Gastroesophageal sphincter (tissue), 4 donors: ENCODE data around the gene LCMT1. TPM values are rescaled to one million over a fixed set of nuclear protein-coding genes. Genes with fewer than 3 reads are reported as not detected.
"Not testable (repeated sequence)": the region's sequence is repeated elsewhere in the genome, so short reads cannot be mapped to it uniquely, and the experiment has no call there.

ENCODE experiments used
- ATAC-seq: fragments of 150-250 bp; one replicate; pipeline ENCODE4 v1.9.1; 2016; ENCODE audit warnings: mild to moderate bottlenecking, moderate library complexity
- H3K27ac ChIP-seq, 4 donors: fragments of 200-600 bp; sonication (generic) in 3 of 4; 1 replicate in 3 of 4; 2 replicates in 1 of 4; pipeline ENCODE4 v1.5.1; 2016 to 2019
- H3K27me3 ChIP-seq: fragments of 200-600 bp; sonication (generic); one replicate; pipeline ENCODE4 v1.5.1; 2019
- H3K36me3 ChIP-seq, 2 donors: fragments of 200-600 bp; sonication (generic); one replicate each; pipeline ENCODE4 v1.5.1; 2019; ENCODE audit warnings: control low read depth in 1 of 2
- H3K4me1 ChIP-seq, 3 donors: fragments of 200-600 bp; sonication (generic); 1 replicate in 2 of 3; 2 replicates in 1 of 3; pipeline ENCODE4 v1.5.1; 2016 to 2019; ENCODE audit warnings: control low read depth in 2 of 3
- H3K4me3 ChIP-seq, 2 donors: fragments of 200-600 bp; sonication (generic); one replicate each; pipeline ENCODE4 v1.5.1; 2019; ENCODE audit warnings: mild to moderate bottlenecking in 1 of 2, moderate library complexity in 1 of 2
- H3K9me3 ChIP-seq, 3 donors: fragments of 200-600 bp; sonication (generic); one replicate each; pipeline ENCODE4 v1.5.1; 2017 to 2019; ENCODE audit warnings: control low read depth in 2 of 3
- EP300 ChIP-seq: sonication (generic); formaldehyde crosslinking; IDR thresholded peaks from one replicate; pipeline ENCODE4 v1.6.1; 2017; ENCODE audit warnings: antibody characterized with exemption, mild to moderate bottlenecking
- POLR2A ChIP-seq, 2 donors: fragments of 450-650 bp; IDR thresholded peaks; one replicate each; pipeline ENCODE4 v1.6.1; 2017; ENCODE audit warnings: antibody characterized with exemption in 2 of 2, mild to moderate bottlenecking in 2 of 2, moderate library complexity in 1 of 2
- POLR2AphosphoS5 ChIP-seq: sonication (generic); formaldehyde crosslinking; IDR thresholded peaks from one replicate; pipeline ENCODE4 v1.6.1; 2017; ENCODE audit warnings: antibody characterized with exemption
- WGBS, 2 donors: methylation state at CpG; one replicate each; pipeline ENCODE4 v1.1.5; 2018; ENCODE audit warnings: low coverage in 1 of 2; 5-methylcytosine and 5-hydroxymethylcytosine counted together
- total RNA-seq, 4 donors: library from RNA; depleted of rRNA; stranded (reverse); fragments of >200 nt; gene quantifications; one replicate each; pipeline ENCODE4 v1.1.0, GENCODE V29; 2016
- TF ChIP-seq, protein P1 (sequence below), 4 experiments: fragments of 200-600 bp in 2 of 4; fragments of 450-650 bp in 2 of 4; sonication (generic) in 1 of 4; IDR thresholded peaks; one replicate each; pipeline ENCODE4 v1.5.1; 2017 to 2019; ENCODE audit warnings: antibody characterized with exemption in 4 of 4, mild to moderate bottlenecking in 2 of 4, moderate library complexity in 2 of 4

Gene LCMT1
- total RNA-seq, 4 donors from 2014 or later = 15.1 to 49.3 (median 24.9) TPM

GRCh38 chr16:25121824-25122600, 10.5 kb downstream of the LCMT1 start:
- Histone ChIP-seq H3K36me3 (peaks cover 0 to 21% of the 10 kb centered on the region in 2 donors), H3K4me1 (peaks cover 0 to 4% (median 0%) of the 10 kb centered on the region in 3 donors), H3K27me3 (no peaks in the 10 kb centered on the region), H3K9me3 (no peaks in the 10 kb centered on the region), H3K27ac (no peak overlapping the region), H3K4me3 (no peak overlapping the region)
- 61 to 81% methylated on average over 6 of the region's 6 CpGs for WGBS, 2 donors
- TF ChIP-seq POLR2A (IDR thresholded peaks at IDR 0.05) = no peak
- ATAC-seq = no peak

DNA sequence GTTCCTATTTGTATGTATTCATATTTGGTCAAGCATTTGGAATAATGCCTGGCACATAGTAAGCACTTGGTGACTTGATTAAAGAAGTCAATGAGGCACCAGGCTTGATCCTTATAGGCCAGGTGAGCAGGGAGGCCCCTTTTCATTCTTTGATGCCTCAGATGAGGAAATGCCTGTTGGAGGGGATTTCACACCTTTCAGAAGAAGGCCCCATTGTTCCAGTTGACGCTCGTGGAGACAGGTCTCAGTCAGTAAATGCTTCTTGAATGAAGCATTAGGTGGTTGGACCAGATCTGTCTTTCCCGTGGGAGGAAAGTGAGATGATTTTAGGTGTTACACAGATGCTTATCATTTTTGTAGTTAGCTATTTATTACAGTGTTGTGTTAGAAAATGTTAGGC, 13.0 kb downstream of the LCMT1 start:
- no peak overlapping the region for H3K4me3 ChIP-seq
- H3K27ac ChIP-seq = no peak overlapping the region
- peaks cover 0 to 4% (median 0%) of the 10 kb centered on the region in 3 donors for H3K4me1 ChIP-seq
- TF ChIP-seq POLR2AphosphoS5 = no peak
- no peak for TF ChIP-seq POLR2A (IDR thresholded peaks at IDR 0.05)
- TF ChIP-seq EP300 = no peak
- TF ChIP-seq, protein P1, sequence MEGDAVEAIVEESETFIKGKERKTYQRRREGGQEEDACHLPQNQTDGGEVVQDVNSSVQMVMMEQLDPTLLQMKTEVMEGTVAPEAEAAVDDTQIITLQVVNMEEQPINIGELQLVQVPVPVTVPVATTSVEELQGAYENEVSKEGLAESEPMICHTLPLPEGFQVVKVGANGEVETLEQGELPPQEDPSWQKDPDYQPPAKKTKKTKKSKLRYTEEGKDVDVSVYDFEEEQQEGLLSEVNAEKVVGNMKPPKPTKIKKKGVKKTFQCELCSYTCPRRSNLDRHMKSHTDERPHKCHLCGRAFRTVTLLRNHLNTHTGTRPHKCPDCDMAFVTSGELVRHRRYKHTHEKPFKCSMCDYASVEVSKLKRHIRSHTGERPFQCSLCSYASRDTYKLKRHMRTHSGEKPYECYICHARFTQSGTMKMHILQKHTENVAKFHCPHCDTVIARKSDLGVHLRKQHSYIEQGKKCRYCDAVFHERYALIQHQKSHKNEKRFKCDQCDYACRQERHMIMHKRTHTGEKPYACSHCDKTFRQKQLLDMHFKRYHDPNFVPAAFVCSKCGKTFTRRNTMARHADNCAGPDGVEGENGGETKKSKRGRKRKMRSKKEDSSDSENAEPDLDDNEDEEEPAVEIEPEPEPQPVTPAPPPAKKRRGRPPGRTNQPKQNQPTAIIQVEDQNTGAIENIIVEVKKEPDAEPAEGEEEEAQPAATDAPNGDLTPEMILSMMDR (IDR thresholded peaks at IDR 0.05) = no peak
- peaks cover 0 to 31% of the 10 kb centered on the region in 2 donors for H3K36me3 ChIP-seq
- no peaks in the 10 kb centered on the region for H3K9me3 ChIP-seq
- WGBS, 2 donors = 60 to 75% methylated on average over 1 to 3 of the region's 3 CpGs
- no peak for ATAC-seq
- H3K27me3 ChIP-seq = no peaks in the 10 kb centered on the region

GRCh38 chr16:25126086-25126666, 14.6 kb downstream of the LCMT1 start:
- WGBS, 2 donors = 58 to 83% methylated on average over 9 to 11 of the region's 13 CpGs
- peaks cover 0 to 47% of the 10 kb centered on the region in 2 donors for H3K36me3 ChIP-seq
- not testable (repeated sequence) for H3K4me1 ChIP-seq, H3K27ac ChIP-seq, H3K27me3 ChIP-seq, H3K4me3 ChIP-seq, H3K9me3 ChIP-seq
- peak; percentile 25 for ATAC-seq

- Histone ChIP-seq H3K36me3 (peaks cover 0 to 54% of the 10 kb centered on the region in 2 donors), H3K27me3 (no peaks in the 10 kb centered on the region)
Measured at GRCh38 chr16:25126820-25127232, 15.3 kb downstream of the LCMT1 start.

DNA sequence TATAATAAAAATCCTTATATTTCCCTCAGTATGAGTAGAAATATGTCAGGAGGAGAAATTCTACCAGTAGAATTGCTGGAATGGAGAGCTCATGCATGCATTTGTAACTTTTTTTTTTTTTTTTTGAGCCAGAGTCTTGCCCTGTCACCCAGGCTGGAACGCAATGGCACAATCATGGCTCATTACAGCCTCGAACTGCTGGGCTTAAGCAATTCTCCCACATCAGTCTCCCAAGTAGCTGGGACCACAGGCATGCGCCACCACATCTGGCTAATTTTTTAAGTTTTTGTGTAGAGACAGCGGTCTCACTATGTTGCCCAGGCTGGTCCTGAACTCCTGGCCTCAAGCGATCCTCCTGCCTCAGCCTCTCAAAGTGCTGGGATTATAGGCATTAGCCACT, 21.2 kb downstream of the LCMT1 start:
- H3K4me3 ChIP-seq, H3K27ac ChIP-seq, ATAC-seq, H3K9me3 ChIP-seq, H3K4me1 ChIP-seq, H3K27me3 ChIP-seq: not testable (repeated sequence)
- WGBS, 2 donors = 93 to 100% methylated on average over 3 to 4 of the region's 5 CpGs
- peaks cover 0 to 99% of the 10 kb centered on the region in 2 donors for H3K36me3 ChIP-seq

More at GRCh38 chr16:25126820-25127232, 15.3 kb downstream of the LCMT1 start:
- no peak overlapping the region for H3K4me3 ChIP-seq
- no peak for TF ChIP-seq EP300
- TF ChIP-seq, protein P1 (IDR thresholded peaks at IDR 0.05) = peak; percentile 15 to 38 (median 32)
- 16 to 29% methylated on average over 3 to 4 of the region's 4 CpGs for whole genome bisulfite sequencing, 2 donors
- no peaks in the 10 kb centered on the region for H3K9me3 ChIP-seq
- H3K27ac ChIP-seq = no peak overlapping the region
- peaks cover 0 to under 1% (median 0%) of the 10 kb centered on the region in 3 donors for H3K4me1 ChIP-seq
- no peak for ATAC-seq

- H3K4me1 ChIP-seq = no peaks in the 10 kb centered on the region
- 66 to 100% methylated on average over 3 to 4 of the region's 4 CpGs for WGBS, 2 donors
- no peak for ATAC-seq
- H3K4me3 ChIP-seq = no peak overlapping the region
- no peaks in the 10 kb centered on the region for H3K9me3 ChIP-seq
- H3K27ac ChIP-seq = no peak overlapping the region
- no peaks in the 10 kb centered on the region for H3K27me3 ChIP-seq
- TF ChIP-seq, protein P1 (IDR thresholded peaks at IDR 0.05) = no peak
- TF ChIP-seq POLR2A (IDR thresholded peaks at IDR 0.05) = no peak
- no peak for TF ChIP-seq EP300
- TF ChIP-seq POLR2AphosphoS5 = no peak
- H3K36me3 ChIP-seq = peaks cover 0 to 100% of the 10 kb centered on the region in 2 donors
Measured at GRCh38 chr16:25134166-25134700, 22.7 kb downstream of the LCMT1 start.
